Liver (tissue), 9 donors: ENCODE measurements around the gene GRM2. TPM values are rescaled to one million over a fixed set of nuclear protein-coding genes. Genes with fewer than 3 reads are reported as not detected.

Experiments used
- DNase-seq: peaks from one replicate; pipeline ENCODE4 v3.0.0-alpha.2; 2017; ENCODE audit warnings: low spot score
- H3K27ac ChIP-seq, 2 donors: one replicate each; pipeline ENCODE4 v1.7.0; 2013; ENCODE audit warnings: inconsistent platforms in 2 of 2, low read length in 2 of 2, control low read depth in 1 of 2, low read depth in 1 of 2, mild to moderate bottlenecking in 1 of 2
- H3K27me3 ChIP-seq, 4 donors: one replicate each; pipeline versions ENCODE4 v1.6.1 to v1.7.0; 2013; ENCODE audit warnings: low read length in 3 of 4, inconsistent platforms in 1 of 4, mild to moderate bottlenecking in 1 of 4, moderate library complexity in 1 of 4; ENCODE audit not compliant: control insufficient read depth in 4 of 4, insufficient read depth in 4 of 4
- H3K36me3 ChIP-seq, 4 donors: one replicate each; pipeline versions ENCODE4 v1.6.1 to v1.7.0; 2013; ENCODE audit warnings: low read length in 3 of 4, mild to moderate bottlenecking in 3 of 4, low read depth in 1 of 4, moderate library complexity in 1 of 4; ENCODE audit not compliant: control insufficient read depth in 4 of 4, insufficient read depth in 3 of 4
- H3K4me1 ChIP-seq, 4 donors: one replicate each; pipeline versions ENCODE4 v1.6.1 to v1.7.0; 2013; ENCODE audit warnings: low read length in 3 of 4, mild to moderate bottlenecking in 3 of 4, moderate library complexity in 1 of 4; ENCODE audit not compliant: control insufficient read depth in 4 of 4, insufficient read depth in 4 of 4
- H3K4me3 ChIP-seq, 3 donors: one replicate each; pipeline versions ENCODE4 v1.6.1 to v1.7.0; 2013; ENCODE audit warnings: low read length in 3 of 3, control low read depth in 1 of 3, low read depth in 1 of 3, mild to moderate bottlenecking in 1 of 3
- H3K9ac ChIP-seq, 2 donors: one replicate each; pipeline ENCODE4 v1.7.0; 2013; ENCODE audit warnings: low read length in 2 of 2, mild to moderate bottlenecking in 2 of 2, moderate library complexity in 2 of 2, control low read depth in 1 of 2, low read depth in 1 of 2
- H3K9me3 ChIP-seq, 4 donors: one replicate each; pipeline versions ENCODE4 v1.6.1 to v1.7.0; 2013; ENCODE audit warnings: low read length in 3 of 4; ENCODE audit not compliant: control insufficient read depth in 4 of 4
- EGR1 ChIP-seq, 2 donors: IDR thresholded peaks; 2 replicates each; pipeline ENCODE4 v1.6.1; 2016 to 2018; ENCODE audit warnings: antibody characterized with exemption in 2 of 2, low read depth in 2 of 2
- FOXA1 ChIP-seq: IDR thresholded peaks from 2 replicates; pipeline ENCODE4 v1.6.1; 2016; ENCODE audit warnings: antibody characterized with exemption
- FOXA2 ChIP-seq: IDR thresholded peaks from 2 replicates; pipeline ENCODE4 v1.6.1; 2016; ENCODE audit warnings: antibody characterized with exemption
- HNF4A ChIP-seq, 2 donors: conservative IDR thresholded peaks; 2 replicates each; pipeline ENCODE4 v1.6.1; 2016; ENCODE audit warnings: antibody characterized with exemption in 2 of 2, mild to moderate bottlenecking in 2 of 2
- HNF4G ChIP-seq: IDR thresholded peaks from 2 replicates; pipeline ENCODE4 v1.6.1; 2016; ENCODE audit warnings: antibody characterized with exemption
- JUND ChIP-seq, 2 donors: IDR thresholded peaks; 2 replicates each; pipeline ENCODE4 v1.6.1; 2016; ENCODE audit warnings: antibody characterized with exemption in 2 of 2
- NR2F2 ChIP-seq: IDR thresholded peaks from 2 replicates; pipeline ENCODE4 v1.6.1; 2016; ENCODE audit warnings: antibody characterized with exemption
- RAD21 ChIP-seq, 2 donors: IDR thresholded peaks; 2 replicates each; pipeline ENCODE4 v1.6.1; 2016; ENCODE audit warnings: antibody characterized with exemption in 2 of 2, mild to moderate bottlenecking in 2 of 2
- RXRA ChIP-seq, 2 donors: IDR thresholded peaks; 2 replicates each; pipeline ENCODE4 v1.6.1; 2017 to 2018; ENCODE audit warnings: antibody characterized with exemption in 2 of 2, mild to moderate bottlenecking in 1 of 2
- SP1 ChIP-seq: IDR thresholded peaks from 2 replicates; pipeline ENCODE4 v1.6.1; 2018; ENCODE audit warnings: antibody characterized with exemption, mild to moderate bottlenecking
- TAF1 ChIP-seq: conservative IDR thresholded peaks from 2 replicates; pipeline ENCODE4 v1.6.1; 2016; ENCODE audit warnings: antibody characterized with exemption, mild to moderate bottlenecking
- YY1 ChIP-seq: IDR thresholded peaks from 2 replicates; pipeline ENCODE4 v1.6.1; 2016; ENCODE audit warnings: antibody characterized with exemption, mild to moderate bottlenecking
- WGBS: extraction: QIAGEN DNeasy Blood & Tissue Kit; methylation state at CpG from one replicate; pipeline ENCODE4 v1.1.7; 2013; 5-methylcytosine and 5-hydroxymethylcytosine counted together
- polyA plus RNA-seq, 2 donors: library from polyadenylated mRNA; stranded (reverse) in 1 of 2; unstranded in 1 of 2; fragments of 200-250 nt in 1 of 2; fragments of >200 nt in 1 of 2; fragmentation: Nextera tagmentation in 1 of 2; extraction: Ambion mirVana in 1 of 2; gene quantifications; one replicate each; pipeline versions ENCODE4 v1.2.1 to v1.2.3, GENCODE V29; 2013 to 2015
- total RNA-seq, 2 donors: library from RNA; depleted of rRNA; stranded (reverse); fragments of >200 nt; gene quantifications; one replicate each; pipeline ENCODE4 v1.2.3, GENCODE V29; 2014
- TF ChIP-seq, protein P1 (sequence below): fragments of 150-350 bp; IDR thresholded peaks from 2 replicates; pipeline ENCODE4 v1.5.1; 2017; ENCODE audit warnings: improper control_type of control experiment, low read depth, low read length; ENCODE audit not compliant: missing input control
- TF ChIP-seq, protein P2 (sequence below): IDR thresholded peaks from 2 replicates; pipeline ENCODE4 v1.6.1; 2016; ENCODE audit warnings: antibody characterized with exemption
- TF ChIP-seq, protein P3 (sequence below): IDR thresholded peaks from 2 replicates; pipeline ENCODE4 v1.6.1; 2016; ENCODE audit warnings: antibody characterized with exemption, mild to moderate bottlenecking
- TF ChIP-seq, protein P4 (sequence below): IDR thresholded peaks from 2 replicates; pipeline ENCODE4 v1.6.1; 2016; ENCODE audit warnings: antibody characterized with exemption
- TF ChIP-seq, protein P5 (sequence below): IDR thresholded peaks from 2 replicates; pipeline ENCODE4 v1.6.1; 2016; ENCODE audit warnings: antibody characterized with exemption
- donor health status: healthy.
- donor health status: healthy.
- donor health status: healthy.
- donor health status: healthy.
- donor health status: healthy.

GRM2 gene
- total and polyA plus RNA-seq, 4 donors: 0.02 to 0.08 TPM; not detected in 2

DNA sequence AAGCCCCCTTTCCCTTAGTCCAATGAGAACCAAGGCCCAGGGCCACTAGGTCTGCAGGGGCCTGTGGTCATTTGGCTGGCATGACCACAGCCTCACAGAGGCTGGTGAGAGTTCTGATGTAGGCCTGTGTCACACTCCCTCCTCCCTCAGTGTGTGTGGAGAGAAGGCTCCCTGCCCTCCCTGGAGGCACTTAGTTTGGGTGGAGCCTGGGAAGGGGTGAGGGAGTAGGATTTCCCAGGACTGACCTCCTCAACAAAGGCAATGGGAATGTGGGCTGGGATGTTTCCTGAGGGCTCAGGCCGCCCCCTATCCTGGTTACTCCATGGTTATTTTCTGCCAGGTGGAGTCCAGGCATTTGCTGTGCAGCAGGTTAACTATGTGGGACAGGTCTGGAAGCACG, 28.2 kb upstream of the GRM2 start:
- TF ChIP-seq YY1 (no peak), JUND (IDR thresholded peaks at IDR 0.05) (no peak), NR2F2 (no peak), TAF1 (no peak), EGR1 (IDR thresholded peaks at IDR 0.05; ENCODE audit: low read depth in 2 of 2) (no peak), SP1 (no peak), HNF4G (no peak), RXRA (IDR thresholded peaks at IDR 0.05) (no peak), RAD21 (IDR thresholded peaks at IDR 0.05) (no peak), HNF4A (conservative IDR thresholded peaks at IDR 0.05) (no peak), FOXA1 (no peak)
- TF ChIP-seq, protein P1, sequence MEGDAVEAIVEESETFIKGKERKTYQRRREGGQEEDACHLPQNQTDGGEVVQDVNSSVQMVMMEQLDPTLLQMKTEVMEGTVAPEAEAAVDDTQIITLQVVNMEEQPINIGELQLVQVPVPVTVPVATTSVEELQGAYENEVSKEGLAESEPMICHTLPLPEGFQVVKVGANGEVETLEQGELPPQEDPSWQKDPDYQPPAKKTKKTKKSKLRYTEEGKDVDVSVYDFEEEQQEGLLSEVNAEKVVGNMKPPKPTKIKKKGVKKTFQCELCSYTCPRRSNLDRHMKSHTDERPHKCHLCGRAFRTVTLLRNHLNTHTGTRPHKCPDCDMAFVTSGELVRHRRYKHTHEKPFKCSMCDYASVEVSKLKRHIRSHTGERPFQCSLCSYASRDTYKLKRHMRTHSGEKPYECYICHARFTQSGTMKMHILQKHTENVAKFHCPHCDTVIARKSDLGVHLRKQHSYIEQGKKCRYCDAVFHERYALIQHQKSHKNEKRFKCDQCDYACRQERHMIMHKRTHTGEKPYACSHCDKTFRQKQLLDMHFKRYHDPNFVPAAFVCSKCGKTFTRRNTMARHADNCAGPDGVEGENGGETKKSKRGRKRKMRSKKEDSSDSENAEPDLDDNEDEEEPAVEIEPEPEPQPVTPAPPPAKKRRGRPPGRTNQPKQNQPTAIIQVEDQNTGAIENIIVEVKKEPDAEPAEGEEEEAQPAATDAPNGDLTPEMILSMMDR: no peak
- TF ChIP-seq, protein P2, sequence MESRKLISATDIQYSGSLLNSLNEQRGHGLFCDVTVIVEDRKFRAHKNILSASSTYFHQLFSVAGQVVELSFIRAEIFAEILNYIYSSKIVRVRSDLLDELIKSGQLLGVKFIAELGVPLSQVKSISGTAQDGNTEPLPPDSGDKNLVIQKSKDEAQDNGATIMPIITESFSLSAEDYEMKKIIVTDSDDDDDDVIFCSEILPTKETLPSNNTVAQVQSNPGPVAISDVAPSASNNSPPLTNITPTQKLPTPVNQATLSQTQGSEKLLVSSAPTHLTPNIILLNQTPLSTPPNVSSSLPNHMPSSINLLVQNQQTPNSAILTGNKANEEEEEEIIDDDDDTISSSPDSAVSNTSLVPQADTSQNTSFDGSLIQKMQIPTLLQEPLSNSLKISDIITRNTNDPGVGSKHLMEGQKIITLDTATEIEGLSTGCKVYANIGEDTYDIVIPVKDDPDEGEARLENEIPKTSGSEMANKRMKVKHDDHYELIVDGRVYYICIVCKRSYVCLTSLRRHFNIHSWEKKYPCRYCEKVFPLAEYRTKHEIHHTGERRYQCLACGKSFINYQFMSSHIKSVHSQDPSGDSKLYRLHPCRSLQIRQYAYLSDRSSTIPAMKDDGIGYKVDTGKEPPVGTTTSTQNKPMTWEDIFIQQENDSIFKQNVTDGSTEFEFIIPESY: no peak
- TF ChIP-seq, protein P3, sequence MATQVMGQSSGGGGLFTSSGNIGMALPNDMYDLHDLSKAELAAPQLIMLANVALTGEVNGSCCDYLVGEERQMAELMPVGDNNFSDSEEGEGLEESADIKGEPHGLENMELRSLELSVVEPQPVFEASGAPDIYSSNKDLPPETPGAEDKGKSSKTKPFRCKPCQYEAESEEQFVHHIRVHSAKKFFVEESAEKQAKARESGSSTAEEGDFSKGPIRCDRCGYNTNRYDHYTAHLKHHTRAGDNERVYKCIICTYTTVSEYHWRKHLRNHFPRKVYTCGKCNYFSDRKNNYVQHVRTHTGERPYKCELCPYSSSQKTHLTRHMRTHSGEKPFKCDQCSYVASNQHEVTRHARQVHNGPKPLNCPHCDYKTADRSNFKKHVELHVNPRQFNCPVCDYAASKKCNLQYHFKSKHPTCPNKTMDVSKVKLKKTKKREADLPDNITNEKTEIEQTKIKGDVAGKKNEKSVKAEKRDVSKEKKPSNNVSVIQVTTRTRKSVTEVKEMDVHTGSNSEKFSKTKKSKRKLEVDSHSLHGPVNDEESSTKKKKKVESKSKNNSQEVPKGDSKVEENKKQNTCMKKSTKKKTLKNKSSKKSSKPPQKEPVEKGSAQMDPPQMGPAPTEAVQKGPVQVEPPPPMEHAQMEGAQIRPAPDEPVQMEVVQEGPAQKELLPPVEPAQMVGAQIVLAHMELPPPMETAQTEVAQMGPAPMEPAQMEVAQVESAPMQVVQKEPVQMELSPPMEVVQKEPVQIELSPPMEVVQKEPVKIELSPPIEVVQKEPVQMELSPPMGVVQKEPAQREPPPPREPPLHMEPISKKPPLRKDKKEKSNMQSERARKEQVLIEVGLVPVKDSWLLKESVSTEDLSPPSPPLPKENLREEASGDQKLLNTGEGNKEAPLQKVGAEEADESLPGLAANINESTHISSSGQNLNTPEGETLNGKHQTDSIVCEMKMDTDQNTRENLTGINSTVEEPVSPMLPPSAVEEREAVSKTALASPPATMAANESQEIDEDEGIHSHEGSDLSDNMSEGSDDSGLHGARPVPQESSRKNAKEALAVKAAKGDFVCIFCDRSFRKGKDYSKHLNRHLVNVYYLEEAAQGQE: no peak
- TF ChIP-seq, protein P4, sequence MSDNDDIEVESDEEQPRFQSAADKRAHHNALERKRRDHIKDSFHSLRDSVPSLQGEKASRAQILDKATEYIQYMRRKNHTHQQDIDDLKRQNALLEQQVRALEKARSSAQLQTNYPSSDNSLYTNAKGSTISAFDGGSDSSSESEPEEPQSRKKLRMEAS: no peak
- Histone ChIP-seq H3K9ac (no peak overlapping the region), H3K36me3 (peaks cover 0 to 22% (median 2%) of the 10 kb centered on the region in 4 donors), H3K9me3 (no peaks in the 10 kb centered on the region), H3K27ac (no peak overlapping the region), H3K4me3 (no peak overlapping the region), H3K4me1 (peaks cover 2 to 23% (median 20%) of the 10 kb centered on the region in 4 donors), H3K27me3 (no peaks in the 10 kb centered on the region)
- WGBS: 90% methylated on average over 2 of the region's 2 CpGs
- no peak for DNase-seq

DNA sequence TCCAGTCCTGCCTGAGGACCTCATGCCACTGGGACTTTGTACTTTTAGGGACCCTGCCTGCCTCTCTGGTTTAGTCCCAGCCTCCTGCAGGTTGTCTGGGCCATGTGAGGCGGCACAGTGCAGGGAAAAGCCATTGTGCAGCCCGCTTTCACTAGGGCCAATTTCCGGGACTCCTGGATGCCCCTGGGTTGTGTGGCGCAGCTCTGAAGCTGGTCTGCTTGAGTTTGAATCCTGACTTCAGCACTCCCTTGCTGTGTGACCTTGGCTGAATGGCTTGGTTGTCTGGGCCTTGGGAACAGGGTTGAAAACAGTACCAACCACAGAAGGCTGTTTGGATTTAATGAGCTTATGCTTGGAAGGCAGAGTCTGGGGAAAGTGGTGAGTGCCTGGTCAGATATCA, 27.6 kb upstream of the GRM2 start:
- no peak for DNase-seq
- H3K4me3 ChIP-seq: no peak overlapping the region
- 96% methylated on average over 4 of the region's 4 CpGs for WGBS
- H3K4me1 ChIP-seq: peaks cover 2 to 18% (median 15%) of the 10 kb centered on the region in 4 donors
- H3K27ac ChIP-seq: no peak overlapping the region
- no peaks in the 10 kb centered on the region for H3K9me3 ChIP-seq
- peaks cover 0 to 24% (median 4%) of the 10 kb centered on the region in 4 donors for H3K36me3 ChIP-seq
- no peak overlapping the region for H3K9ac ChIP-seq
- no peaks in the 10 kb centered on the region for H3K27me3 ChIP-seq
- TF ChIP-seq FOXA2 (no peak), YY1 (no peak), HNF4A (conservative IDR thresholded peaks at IDR 0.05) (no peak), RXRA (IDR thresholded peaks at IDR 0.05) (no peak), RAD21 (IDR thresholded peaks at IDR 0.05) (no peak), TAF1 (no peak), HNF4G (no peak), JUND (IDR thresholded peaks at IDR 0.05) (no peak)
- TF ChIP-seq, protein P4: no peak
- TF ChIP-seq, protein P5, sequence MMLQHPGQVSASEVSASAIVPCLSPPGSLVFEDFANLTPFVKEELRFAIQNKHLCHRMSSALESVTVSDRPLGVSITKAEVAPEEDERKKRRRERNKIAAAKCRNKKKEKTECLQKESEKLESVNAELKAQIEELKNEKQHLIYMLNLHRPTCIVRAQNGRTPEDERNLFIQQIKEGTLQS: no peak
- TF ChIP-seq, protein P3: no peak
- TF ChIP-seq, protein P1: no peak
